ENCODE measurements around the gene ITGAL.
"Not testable (repeated sequence)": the region's sequence is repeated elsewhere in the genome, so short reads cannot be mapped to it uniquely, and the experiment has no call there.

Gene ITGAL

DNA sequence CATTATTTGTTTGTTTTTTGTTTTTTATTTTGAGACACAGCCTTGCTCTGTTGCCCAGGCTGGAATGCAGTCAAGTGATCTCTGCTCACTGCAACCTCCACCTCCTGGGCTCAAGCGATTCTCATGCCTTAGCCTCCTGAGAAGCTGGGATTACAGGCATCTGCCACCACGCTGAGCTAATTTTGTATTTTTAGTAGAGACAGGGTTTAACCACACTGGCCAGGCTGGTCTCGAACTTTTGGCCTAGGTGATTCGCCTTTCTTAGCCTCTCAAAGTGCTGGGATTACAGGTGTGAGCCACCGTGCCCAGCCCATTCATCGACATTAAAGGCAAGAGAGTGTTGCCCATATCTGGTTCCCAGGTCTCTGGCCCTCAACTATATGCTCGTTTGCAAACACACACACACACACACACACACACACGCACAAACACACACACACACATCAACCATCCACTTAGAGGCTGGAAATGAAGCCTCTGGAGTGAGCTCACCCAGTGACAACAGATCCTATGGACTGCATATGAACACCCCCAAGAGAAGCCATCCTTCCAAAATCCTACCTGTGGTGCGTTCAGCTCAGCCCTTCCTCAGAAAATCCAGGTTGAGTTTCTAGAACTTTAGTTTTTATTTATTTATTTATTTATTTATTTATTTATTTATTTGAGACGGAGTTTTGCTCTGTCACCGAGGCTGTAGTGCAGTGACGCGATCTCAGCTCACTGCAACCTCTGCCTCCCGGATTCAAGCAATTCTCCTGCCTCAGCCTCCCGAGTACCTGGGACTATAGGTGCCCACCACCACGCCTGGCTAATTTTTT lies 14.6 kb upstream of the ITGAL start:
- no peak for DNase-seq (ENCODE audit: low read depth)

DNA sequence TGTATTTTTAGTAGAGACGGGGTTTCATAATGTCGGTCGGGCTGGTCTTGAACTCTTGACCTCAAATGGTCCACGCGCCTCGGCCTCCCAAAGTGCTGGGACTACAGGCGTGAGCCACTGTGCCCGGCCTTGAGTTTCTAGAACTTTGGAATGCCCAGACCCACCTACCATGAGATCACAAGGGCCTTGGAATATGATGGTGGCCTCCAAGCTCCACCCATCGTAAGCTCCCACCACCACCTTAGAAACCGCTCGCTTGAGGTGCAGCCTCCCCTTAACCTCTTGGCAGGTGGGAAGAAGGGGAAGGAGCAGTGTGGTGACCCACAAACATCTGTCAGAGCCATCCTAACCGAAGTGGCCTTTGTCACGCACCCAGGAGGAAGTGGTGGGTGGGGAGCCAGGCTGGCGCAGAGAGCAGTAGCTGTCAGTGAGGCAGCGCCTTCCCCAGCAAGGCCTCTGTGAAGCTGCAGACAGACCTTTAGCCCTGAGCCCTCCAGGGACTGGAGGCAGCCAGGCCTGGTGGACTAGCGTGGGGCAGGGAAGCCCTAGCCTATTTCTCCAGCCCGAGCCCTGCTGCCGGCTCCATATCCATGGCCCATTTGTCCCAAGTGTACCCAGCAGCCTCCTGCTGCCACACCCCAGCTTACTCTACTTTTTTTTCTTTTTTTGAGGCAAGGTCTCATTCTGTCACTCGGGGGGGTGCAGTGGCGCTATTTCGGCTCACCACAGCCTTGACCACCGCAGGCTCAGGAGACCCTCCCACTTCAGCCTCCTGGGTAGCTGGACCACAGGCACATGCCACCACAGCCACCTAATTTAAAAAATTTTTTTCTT lies 13.8 kb upstream of the ITGAL start:
- DNase-seq (ENCODE audit: low read depth): peak; percentile 60

DNA sequence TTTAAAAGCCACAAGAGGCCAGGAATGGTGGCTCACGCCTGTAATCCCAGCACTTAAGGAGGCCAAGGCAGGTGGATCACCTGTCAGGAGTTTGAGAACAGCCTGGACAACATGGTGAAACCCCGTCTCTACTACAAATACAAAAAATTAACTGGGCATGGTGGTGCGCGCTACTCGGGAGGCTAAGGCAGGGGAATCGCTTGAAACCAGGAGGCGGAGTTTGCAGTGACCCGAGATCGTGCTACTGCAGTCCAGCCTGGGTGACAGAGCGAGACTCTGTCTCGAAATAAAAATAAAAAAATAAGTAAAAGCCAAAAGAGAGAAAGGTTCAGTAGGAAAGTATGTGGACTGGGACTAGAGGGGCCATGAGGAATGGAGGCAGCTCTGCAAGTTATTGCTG lies 13.1 kb upstream of the ITGAL start:
- DNase-seq (ENCODE audit: low read depth): no peak

DNA sequence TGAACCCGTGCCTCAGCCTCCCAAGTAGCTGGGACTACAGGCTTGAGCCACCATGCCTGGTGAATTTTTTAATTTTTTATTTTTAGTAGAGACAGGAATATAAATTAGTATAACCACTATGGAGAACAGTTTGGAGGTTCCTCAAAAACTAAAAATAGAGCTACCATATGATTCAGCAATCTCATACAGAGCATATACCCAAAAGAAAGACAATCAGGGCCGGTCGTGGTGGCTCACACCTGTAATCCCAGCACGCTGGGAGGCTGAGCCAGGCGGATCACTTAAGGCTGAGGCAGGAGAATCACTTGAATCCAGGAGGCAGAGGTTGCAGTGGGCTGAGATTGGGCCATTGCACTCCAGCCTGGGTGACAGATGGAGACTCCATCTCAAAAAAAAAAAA lies 11.1 kb upstream of the ITGAL start:
- not testable (repeated sequence) for DNase-seq (ENCODE audit: low read depth)

DNA sequence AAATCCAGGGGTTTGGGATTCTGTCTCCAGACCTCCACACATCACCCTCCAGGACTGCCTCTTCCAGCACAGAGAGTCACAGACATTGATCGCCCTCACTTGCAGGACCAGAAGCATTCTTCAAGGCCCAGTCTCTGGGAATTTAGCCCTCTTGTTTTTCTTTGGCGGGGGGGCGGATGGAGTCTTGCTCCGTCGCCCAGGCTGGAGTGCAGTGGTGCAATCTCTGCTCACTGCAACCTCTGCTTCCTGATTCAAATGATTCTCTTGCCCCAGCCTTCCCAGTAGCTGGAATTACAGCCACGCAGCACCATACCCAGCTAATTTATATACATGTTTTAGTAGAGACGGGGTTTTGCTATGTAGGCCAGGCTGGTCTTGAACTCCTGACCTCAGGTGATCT lies 8.5 kb upstream of the ITGAL start:
- DNase-seq (ENCODE audit: low read depth): no peak

DNA sequence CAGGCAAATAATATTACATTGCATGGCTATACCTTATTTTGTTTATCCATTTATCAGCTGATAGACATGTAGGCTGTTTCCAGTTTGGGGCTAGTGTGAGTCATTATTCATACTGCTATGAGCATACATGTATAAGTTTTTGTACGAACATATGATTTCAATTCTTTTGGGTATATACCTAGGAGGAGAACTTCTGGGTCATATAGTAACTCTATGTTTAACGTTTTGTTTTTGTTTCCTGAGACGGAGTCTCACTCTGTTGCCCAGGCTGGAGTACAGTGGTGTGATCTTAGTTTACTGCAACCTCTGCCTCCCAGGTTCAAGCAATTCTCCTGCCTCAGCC lies 2.4 kb upstream of the ITGAL start:
- no peak for DNase-seq (ENCODE audit: low read depth)

DNA sequence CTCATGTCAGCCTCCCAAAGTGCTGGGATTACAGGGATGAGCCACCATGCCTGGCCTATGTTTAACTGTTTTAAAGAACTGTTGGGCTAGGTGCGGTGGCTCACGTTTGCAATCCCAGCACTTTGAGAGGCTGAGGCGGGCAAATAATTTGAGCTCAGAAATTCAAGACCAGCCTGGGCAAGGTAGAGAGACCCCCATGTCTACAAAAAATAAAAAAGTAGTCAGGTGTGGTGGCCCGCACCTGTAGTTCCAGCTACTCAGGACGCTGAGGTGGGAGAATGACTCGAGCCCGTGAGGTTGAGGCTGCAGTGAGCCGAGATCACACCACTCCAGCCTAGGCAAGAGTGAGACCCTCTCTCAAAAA lies 1.9 kb upstream of the ITGAL start:
- DNase-seq (ENCODE audit: low read depth): no peak

DNA sequence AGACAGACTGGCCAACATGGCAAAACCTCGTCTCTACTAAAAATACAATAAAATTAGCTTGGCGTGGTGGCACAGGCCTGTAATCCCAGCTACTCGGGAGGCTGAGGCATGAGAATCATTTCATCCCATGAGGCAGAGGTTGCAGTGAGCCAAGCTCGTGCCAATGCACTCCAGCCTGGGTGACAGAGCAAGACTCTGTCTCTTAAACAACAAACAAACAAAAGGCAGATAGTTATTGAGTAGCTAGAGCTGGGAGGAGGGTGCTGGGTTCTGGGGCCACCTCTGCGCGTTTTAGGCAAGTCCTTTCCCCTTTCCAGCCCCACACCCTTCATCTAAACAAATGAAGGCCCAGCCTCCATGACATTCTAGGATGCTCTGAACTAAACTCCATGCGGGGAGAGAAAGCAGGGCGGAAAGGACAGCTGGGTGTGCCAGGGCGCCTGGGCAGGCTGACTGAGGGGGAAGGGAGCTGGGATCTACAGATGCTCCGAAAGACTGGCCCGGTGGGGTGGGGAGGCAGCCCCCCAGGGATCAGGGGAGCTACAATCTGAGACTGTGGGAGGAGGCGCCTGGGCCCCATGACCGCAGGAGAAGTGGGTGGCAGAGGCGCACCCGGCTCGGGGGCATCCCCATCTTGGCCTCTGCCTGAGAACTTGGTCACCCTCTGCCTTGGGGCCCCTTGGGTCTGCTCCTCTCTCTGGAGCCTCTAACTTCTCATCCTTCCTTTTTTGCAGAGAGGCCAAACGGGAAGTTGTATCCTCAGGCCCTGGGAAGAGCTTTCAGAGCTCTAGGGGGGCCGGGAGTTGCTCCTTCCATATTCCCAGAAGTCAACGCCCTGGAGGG lies 910 bp downstream of the ITGAL start:
- no peak for DNase-seq (ENCODE audit: low read depth)

DNA sequence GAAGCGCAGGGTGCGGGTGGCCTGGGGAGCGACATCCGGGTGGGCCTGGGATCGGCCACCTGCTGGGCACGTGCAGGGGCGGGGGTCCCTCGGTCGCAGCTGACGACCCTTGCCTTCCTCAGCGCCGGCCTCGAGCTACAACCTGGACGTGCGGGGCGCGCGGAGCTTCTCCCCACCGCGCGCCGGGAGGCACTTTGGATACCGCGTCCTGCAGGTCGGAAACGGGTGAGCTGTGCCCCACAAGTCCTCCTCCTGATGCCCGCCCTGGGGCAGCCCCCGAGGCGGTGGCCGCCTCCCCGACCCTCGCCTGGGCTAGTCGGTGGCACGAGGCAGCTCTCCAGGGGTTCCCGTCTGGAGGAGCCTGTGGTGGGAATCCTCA lies 1.5 kb downstream of the ITGAL start:
- no peak for DNase-seq (ENCODE audit: low read depth)

DNA sequence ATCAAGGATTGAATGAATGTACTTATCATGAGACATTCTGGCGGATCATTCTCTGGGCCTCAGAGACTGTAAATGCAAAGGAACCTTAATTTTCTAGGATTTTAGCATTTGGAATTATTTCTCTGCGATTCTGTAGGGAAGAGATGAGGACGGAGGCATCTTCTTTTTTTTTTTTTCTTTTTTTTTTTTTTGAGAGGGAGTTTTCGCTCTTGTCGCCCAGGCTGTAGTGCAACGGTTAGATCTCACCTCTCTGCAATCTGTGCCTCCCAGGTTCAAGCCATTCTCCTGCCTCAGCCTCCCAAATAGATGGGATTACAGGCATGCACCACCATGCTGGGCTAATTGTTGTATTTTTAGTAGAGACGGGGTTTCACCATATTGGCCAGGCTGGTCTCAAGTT lies 2.1 kb downstream of the ITGAL start:
- no peak for DNase-seq (ENCODE audit: low read depth)

DNA sequence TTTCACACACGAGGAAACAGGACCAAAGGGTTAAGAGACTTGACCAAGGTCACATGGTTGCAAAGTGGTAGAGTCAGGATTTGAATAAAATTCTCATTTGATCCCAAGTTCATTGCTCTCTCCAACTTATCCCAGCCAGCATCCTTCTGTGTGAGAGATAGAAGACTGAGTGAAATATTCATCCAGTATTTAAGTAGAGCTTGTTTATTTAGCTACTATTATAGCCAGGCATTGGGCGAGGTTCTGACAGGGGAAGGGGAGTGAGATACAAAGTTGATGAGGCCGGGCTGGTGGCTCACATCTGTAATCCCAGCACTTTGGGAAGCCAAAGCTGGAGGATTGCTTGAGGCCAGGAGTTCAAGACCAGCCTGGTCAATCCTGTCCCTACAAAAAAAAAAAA lies 4.4 kb downstream of the ITGAL start:
- no peak for DNase-seq (ENCODE audit: low read depth)

DNA sequence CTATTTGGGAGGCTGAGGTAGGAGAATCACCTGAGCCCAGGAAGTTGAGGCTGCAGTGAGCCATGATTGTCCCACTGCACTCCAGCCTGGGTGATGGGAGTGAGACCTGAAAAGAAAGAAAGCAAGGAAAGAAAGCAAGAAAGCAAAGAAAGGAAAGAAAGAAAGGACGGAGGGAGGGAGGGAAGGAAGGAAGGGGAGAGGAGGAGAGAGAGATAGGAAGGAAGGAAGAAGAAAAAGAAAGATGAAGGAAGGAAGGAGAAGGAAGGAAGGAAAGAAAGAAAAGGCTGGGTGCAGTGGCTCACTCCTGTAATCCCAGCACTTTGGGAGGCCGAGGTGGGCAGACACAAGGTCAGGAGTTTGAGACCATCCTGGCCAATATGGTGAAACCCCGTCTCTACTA lies 5.2 kb downstream of the ITGAL start:
- not testable (repeated sequence) for DNase-seq (ENCODE audit: low read depth)

DNA sequence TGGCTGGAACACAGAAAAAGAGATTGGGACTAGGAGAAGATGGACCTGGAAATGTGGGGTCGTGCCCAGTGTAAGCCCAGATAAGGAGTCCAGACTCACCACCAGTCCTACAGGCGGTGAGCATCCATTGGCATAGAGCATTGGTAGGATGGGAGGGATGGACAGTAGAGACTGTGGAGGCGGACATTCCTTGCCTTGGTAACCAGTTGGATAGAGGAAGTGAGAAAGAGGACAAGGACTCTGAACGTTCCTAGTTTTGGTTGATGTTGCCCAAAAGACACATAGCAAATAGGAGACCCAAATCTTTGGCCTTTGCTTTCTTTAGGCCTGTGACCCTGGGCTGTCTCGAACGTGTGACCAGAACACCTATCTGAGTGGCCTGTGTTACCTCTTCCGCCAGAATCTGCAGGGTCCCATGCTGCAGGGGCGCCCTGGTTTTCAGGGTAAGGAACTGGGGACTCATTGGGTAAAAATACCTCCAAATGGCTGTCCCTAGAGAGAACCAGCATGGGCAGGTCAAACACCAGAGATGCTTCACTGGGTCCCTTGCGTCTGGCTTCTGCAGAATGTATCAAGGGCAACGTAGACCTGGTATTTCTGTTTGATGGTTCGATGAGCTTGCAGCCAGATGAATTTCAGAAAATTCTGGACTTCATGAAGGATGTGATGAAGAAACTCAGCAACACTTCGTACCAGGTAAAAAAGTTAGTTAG lies 6.4 kb downstream of the ITGAL start:
- DNase-seq (ENCODE audit: low read depth): no peak

DNA sequence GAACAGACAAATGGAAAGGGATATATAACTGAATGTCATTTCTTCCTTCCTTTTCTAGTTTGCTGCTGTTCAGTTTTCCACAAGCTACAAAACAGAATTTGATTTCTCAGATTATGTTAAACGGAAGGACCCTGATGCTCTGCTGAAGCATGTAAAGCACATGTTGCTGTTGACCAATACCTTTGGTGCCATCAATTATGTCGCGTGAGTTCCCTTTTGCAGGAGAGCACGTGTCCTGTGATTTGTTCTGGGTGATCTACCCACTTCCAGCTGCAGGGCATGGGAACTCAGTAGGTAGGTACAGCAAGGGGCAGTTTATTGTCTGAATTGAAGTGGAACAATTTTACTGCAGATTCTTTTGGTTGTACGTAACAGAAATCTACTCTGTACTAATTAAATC lies 8.8 kb downstream of the ITGAL start:
- no peak for DNase-seq (ENCODE audit: low read depth)

DNA sequence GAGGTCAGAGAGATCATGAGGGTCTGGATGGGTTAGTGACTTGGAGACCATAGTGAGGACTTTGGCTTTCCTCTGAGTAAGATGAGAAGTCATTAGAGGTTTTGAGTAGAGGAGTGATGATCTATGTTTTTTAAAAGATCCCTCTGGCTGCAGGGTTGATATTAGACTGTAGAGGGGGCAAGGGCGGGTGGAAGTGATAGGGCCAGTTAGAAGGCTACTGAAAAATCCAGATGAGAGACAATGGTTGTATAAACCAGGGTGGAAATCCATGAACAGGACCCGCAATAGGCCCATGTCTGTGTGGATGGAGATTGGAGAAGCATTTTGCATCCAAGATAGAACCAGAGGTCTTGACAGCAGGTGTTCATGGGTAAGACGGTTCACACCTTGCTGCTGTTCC lies 9.8 kb downstream of the ITGAL start:
- DNase-seq (ENCODE audit: low read depth): no peak

DNA sequence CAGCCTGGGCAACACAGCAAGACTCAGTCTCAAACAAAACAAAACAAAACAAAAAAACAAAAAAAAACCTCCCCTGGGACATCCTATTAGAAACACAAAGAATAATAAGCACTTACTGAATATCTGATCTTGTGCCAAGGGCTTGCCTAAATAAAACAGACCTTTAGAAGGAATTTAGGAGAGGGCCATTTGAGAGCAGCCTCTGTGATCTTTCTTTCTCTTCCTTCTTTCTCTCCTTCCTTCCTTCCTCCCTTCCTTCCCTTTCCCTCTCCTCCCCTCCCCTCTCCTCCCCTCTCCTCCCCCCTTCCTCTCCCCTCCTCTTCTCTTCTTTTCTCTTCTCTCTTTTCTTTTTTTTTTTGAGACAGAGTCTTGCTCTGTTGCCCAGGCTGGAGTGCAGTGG lies 12.3 kb downstream of the ITGAL start:
- DNase-seq (ENCODE audit: low read depth): no peak

DNA sequence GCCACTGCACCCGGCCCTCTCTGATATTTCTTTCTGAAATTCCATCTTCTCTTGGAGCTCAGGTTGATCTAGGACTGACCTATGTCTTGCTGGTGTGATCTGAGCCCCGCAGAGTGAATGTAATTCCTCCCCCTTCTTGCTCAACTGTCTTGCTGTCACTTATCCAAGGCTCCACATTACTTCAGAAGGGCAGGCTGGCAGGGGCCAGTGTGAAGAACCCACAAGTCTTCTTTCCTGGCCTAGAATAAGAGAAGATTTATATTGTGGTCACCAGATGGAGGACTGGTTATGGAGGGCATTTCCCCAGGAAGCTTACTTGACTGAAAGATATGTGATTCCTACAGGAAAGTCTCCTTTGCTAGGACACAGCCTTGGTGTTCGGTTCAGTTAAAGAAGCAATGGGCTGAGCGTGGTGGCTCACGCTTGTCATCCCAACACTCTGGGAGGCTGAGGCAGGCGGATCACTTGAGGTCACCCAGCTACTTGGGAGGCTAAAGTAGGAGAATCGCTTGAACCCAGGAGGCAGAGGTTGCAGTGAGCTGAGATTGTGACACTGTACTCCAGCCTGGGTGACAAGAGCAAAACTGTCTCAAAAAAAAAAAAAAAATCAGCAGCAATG lies 13.4 kb downstream of the ITGAL start:
- DNase-seq (ENCODE audit: low read depth): no peak

DNA sequence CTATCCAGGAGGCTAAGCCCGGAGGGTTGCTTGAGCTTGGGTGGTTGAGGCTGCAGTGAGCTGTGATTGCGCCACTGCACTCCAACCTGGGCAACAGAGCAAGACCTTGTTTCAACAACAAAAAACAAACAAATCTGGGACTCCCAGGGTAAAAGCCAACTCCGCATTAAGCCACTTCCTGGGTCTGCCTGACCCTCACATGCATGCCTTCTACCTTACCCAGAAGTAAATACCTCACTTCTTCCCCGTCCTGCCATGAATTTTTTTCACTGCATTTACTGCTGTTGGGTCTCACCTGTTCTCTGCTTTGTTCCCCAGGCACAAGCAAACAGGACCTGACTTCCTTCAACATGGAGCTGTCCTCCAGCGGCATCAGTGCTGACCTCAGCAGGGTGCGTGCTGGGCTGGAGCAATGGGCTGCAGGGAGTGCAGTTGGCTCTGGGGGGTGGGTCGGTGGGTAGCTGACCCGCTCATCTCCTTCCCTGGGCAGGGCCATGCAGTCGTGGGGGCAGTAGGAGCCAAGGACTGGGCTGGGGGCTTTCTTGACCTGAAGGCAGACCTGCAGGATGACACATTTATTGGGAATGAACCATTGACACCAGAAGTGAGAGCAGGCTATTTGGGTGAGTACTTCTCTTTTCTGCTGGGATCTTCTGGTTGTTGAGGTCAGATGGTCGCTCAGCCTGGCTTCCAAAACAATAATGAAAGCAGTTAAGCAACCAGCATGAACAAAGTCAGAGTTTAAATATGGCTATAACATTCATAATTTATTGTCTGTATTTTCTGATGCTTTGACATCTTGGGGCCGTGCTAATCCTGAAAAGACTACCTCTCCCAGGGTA lies 16.4 kb downstream of the ITGAL start:
- no peak for DNase-seq (ENCODE audit: low read depth)

DNA sequence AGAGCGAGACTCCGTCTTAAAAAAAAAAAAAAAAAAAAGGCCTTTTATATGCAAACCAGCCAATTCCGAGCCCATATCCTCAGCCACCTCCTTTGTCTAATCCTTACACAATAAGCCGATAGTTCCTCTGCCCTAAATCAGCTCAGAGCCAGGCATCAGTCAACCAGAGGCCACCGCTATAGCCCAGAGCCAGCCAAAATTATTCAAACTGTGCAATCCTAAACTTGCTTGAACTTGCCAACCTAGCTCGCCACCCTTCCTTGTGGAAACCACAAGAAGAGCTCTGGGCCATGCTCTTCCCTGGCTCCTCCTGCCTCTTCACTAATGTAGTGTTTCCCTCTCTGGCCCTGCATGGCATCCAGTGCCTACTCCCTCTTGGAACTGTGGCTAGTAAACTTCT lies 17.7 kb downstream of the ITGAL start:
- DNase-seq (ENCODE audit: low read depth): no peak

DNA sequence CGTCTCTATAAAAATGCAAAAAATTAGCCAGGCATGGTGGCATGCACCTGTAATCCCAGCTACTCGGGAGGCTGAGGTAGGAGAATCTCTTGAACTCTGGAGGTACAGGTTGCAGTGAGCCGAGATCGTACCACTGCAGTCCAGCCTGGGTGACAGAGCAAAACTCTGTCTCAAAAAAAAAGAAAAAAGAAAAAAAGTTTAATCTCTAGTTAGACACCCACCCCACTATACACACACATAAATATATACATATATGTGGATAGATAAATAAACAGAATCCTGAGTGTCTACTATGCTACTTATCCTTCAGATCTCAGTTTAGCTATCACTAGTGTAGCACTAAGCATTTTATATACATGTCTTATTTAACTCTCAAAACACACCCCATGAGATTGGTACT lies 18.7 kb downstream of the ITGAL start:
- no peak for DNase-seq (ENCODE audit: low read depth)

Measured in activated T-cell treated with anti-CD3 and anti-CD28 coated beads for 1 hour (primary cell).